Amygdala (tissue), 56 donors: ENCODE data around the gene ACVR2A.

Experiments used
- DNase-seq, 56 donors: peaks; one replicate each; lab custom pipeline; 2025; lab: John Stamatoyannopoulos, UW

Gene ACVR2A

DNA sequence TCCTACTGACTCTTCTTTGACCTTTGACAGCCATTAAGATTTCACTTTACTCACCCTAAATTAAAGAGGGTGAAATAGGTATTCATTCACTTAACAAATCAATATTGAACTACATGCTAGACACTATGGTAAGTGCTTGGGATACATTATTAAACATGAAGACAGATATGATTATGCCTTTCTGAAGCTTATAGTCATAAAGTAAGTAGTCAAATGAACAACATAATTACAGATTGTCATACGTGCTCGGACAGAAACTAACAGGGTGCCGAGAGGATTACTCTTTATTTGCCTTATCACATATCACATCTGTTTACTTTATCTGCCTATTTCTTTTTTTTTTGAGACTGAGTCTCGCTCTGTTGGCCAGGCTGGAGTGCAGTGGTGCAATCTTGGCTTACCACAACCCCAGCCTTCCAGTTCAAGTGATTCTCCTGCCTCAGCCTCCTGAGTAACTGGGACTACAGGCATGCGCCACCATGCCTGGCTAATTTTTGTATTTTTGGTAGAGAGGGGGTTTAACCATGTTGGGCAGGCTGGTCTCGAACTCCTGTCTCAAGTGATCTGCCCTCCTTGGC lies 9.8 kb downstream of the ACVR2A start:
- DNase-seq = no peak

DNA sequence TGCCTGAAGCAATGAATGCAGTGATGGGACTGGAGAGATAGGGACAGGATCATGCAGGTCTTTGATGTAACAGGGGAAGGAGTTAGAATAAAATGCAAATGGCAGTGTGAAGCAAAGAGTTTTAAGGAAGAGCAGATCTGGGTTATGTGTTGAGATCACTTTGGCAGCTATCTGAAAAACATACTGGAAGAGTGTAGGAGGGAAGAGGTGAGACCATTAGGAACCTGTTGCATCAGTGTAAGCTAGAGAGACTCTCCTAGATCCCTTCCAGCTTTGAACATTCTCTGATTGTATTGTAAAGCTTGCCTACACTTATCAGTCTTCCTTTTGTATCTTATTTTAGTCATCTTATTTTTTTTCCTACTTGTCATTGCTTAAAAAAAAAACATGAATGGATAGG lies 10.5 kb downstream of the ACVR2A start:
- DNase-seq = no peak

DNA sequence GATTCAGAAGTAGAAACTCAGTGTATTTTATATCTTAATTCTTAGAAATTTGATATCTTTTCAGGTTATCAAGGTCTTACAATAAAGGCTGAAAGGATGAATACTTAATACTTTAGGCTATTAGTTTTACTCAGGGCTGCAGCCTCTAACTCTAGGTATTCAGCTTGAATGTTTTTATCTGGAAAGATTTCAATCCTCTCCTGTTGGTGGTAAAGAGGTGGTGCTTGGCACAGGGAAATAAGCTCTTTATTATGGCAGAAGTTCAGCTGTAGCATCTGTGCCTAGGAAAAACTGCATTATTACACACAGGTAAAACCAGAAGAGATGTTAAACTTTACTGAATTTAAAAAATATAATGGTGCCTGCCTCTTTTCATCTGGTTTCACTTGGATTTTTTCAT lies 11.1 kb downstream of the ACVR2A start:
- no peak for DNase-seq

DNA sequence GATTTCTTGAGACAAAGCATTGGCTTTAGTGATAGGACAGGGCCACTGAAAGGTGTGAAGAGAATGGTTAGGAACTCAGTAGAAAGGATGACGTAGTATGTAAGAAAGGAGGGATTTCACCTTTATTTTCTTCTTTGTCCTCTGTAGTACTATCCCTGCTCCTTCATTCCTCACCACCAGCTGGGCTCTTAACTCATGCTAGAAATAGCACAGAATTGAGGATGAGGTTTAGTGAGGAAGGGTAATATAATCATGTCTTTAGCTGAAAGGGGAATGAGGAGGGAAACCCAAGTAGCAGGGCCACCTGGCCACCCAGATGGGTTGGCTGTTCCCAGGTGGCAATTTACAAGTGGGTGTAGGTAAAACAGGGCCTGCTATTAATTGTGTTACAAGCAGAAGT lies 15.2 kb downstream of the ACVR2A start:
- no peak for DNase-seq

DNA sequence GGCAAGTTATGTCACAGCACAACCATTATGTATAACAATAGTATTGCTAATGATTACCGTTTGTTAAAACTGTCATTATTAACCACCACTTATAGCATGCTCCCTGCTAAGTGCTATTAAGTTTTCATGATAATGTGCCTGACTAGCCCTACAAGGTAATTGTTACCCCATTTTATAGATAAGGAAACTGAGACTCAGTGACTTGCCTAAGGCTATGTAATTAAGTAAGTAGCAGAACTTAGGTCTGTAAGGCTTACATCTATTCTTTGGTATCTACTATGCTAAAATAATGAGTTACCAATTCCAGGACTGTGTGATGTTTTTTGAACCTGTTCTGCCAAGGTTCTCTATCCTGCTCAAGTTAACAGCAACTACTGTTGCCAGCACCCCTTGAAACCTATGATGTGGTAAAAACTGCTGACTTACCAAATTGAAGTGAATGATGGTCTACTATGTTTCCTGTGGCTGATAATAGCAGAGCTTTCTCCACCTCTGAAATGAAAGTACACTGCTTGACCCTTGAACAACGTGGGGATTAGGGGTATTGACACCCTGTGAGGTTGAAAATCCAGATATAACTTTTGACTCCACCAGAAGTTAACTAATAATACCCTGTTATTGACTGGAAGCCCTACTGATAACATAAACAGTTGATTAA lies 18.2 kb downstream of the ACVR2A start:
- no peak for DNase-seq

DNA sequence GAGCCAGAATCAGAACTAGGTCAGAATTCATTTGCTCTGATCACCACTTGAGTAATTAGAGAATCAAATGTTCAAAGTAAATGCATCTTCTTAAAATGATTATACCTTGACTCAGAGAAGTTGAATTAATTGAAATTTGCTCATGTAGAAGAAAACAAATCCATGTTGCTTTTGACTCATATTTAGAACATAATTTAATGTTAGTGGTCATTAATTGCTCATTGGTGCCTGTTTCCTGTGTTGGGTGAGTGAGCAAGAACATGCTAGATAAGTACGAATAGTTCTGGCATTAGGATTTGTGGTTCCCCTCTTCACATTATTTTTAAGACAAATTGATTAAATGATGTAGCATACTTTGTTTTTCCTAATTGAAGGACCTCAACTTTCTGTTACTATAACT lies 19.0 kb downstream of the ACVR2A start:
- DNase-seq = no peak

DNA sequence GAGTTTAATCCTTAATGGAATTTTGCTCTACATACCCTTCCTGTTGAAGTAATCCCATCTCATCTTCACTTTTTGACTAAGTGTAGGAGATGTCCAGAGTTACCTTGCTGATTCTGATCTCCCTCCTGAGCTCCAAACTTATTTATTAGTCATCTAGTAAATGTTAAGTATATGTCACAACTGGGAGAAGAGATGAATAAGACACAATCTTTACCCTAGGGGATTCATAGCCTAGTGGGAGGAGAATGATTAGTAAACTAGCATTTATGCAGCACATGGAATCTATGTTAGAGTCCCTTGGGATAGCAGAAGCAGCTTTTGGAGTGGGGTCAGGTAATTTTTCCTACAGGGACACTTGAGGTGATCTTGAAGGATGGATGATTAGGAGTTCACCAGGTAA lies 20.7 kb downstream of the ACVR2A start:
- DNase-seq = no peak

DNA sequence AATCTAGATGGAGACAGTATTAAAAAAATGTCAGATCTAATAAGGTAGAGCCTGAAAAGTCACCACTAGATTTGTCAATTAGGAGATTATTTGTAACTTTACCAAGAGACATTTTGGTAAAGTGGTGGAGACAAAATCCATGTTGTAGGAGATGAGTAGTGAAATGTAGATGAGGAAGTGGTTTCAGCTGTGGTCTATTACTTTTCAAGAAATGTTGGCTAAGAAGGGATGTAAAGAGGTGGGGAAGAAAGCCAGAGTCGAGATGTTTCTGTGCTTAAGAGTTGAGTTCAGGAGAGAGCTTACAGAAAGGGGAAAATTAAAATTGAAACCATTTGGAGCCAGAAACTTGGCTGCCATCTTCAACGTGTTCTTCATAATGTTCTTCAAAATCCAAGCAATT lies 22.2 kb downstream of the ACVR2A start:
- no peak for DNase-seq

DNA sequence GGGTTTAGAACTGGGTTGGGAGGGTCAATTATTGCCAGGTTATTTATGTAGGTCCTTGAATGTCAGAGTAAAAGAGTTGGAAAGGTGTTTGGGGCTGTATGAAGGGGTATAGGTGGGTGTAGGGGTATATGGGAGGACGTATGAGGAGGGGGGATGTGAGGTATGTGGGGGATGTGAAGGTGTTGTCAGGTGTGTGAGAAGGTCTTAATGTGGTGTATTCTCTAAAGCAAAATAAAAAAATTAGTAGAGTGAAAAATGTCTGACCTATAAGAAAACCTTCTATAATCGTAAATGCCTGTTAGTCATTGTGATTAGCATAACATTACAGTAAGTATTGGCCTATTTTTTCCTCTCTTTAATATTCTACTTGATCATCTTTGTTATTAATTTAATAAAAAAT lies 25.1 kb downstream of the ACVR2A start:
- no peak for DNase-seq

DNA sequence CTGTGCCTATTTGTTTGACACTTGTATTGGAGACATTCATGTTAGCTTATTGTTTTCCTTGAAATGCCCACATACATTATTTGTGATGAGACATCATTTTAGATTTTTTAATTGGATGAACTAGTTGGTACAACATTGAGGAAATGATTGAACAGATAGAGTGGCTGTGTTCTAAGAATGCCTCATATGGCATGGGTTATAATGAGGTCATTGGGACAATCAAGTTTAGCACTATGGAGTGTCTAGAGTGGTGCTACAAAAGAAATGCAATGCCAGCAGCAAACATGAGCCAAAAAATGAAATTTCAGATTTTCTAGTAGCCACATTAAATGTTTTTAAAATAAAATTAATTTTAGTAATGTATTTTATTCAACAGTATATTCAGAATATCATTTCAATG lies 28.1 kb downstream of the ACVR2A start:
- DNase-seq = no peak

DNA sequence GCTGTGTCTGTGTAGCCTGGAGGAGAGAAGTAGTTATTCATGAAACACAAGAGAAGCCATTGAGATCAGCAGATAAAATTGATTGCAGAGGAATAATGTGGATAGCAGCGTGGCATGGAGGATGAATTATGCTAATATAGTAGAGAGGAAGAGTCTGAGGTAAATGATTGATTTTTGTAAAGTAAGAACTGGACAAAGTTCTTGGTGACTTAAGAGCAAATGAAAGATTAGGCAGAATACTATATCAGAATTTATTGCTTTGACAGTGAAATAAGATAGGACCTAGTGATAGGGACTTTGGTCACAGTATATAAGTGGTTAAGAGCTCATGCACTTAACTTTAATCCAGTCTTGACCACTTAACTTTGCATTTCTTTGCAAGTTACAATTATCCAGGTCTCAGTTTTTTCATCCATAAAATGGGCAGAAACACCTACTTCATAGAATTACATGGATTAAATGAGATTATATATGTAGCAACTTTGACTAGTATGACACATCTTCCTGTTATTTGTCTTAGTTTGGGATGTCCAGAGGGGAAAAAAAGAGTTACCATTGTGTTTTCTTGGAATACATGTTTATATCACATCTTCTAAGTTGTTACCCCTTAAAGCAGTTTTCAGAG lies 29.1 kb downstream of the ACVR2A start:
- DNase-seq = no peak

DNA sequence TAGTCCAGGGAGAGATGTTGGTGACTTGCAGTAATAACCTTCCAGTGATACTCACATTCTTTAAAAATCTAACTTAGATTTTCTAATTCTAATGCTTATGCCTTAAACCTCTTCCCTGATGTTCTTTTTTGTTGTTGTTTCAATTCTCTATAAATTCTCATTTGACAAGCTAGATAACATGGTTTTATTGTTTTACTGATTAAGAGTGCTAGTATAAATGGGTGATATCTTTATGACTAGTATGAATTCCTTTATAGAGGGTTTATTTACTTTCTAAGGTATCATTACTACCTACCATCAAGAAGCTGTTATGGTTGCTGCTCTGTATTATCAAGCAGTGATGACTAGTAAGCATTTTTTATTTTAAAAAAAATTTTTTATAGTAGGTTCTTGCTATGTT lies 35.0 kb downstream of the ACVR2A start:
- DNase-seq = no peak

DNA sequence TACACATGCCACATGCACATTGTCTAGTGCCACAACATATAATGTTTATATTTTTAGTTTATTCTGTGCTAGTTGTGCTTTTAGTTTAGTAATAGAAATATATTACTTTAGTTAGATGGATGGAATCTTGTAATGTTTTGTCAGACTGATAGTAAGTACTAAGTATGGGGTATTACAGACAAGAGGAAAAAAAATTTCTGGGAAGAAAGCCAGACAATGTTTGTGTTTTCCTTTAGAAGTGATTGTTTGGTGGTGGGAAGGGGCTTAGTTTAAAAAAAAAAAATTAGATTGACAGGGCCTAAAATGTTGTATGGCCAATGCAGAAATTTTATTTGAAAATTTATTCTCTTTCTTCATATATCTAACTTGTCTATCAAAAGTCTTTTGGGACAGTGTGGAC lies 37.8 kb downstream of the ACVR2A start:
- no peak for DNase-seq

DNA sequence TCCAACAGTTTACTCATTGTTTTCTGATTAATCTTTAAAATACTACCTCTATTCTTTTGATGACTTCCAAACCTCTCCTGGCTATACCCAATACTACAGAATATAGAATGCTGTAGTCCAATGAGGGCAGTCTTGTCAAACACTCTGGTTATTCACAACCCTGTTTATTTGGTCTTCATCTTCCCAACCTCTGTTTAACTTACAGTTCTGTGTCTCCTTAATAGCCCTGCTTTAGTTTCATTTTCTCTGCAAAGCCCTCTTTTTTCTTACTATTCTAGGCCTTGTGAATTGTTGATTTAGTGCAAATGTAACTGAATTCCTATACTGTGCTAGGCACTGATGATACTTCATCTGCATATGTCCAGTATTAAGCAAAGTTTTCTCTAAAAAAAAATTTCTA lies 40.0 kb downstream of the ACVR2A start:
- no peak for DNase-seq

DNA sequence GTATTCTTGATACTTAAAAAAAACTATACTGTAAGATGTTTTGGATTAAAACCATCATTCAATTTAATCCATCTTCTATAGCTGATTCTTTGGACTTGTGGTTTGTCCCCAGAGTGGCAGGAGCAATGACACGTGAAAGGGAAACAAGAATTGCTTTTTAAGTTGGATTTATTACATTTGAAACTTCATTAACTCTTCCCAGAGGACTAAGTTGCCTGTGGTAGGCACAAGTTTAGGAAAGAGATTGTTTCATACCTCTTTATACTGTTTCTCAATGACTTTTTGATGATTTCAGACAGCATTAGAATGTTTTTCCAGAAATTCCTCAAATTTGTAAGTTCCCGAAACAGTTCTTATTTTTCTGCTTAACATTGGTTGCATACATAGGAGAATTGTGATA lies 41.3 kb downstream of the ACVR2A start:
- no peak for DNase-seq

DNA sequence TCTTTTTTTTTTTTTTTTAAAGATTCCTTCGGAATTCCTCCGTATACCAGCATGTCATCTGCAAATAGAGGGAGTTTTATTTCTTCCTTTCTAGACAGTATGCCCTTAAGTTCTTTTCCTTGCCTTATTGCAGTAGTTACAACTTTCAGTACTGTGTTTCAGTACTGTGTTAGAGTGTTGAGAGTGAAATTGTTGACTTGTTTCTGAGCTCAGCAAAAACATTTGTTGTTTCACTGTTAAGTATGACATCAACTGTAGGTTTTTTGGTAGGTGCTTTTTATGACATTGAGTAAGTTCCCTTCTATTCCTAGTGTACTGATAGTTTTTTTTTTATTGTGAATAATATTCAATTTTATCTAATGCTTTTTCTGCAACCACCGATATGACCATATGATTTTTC lies 43.9 kb downstream of the ACVR2A start:
- no peak for DNase-seq

DNA sequence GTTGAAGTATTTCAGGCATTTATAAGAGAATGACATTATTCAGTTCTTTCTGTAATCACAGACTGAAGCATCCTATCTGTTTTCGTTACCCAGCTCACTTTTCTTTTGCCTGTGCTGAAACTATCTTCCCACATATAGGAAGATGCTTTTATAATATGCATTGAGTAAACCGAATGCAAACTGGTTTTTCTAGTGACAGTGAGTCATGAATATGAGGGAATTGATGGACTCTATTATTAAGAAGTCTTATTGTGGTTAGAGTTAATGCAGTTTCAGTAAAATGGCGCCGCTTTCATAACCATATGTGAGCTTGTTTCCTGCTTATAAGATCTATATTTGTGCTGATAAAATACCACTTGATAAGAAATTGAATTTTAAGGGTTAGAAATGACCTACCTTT lies 59.2 kb downstream of the ACVR2A start:
- DNase-seq = no peak

DNA sequence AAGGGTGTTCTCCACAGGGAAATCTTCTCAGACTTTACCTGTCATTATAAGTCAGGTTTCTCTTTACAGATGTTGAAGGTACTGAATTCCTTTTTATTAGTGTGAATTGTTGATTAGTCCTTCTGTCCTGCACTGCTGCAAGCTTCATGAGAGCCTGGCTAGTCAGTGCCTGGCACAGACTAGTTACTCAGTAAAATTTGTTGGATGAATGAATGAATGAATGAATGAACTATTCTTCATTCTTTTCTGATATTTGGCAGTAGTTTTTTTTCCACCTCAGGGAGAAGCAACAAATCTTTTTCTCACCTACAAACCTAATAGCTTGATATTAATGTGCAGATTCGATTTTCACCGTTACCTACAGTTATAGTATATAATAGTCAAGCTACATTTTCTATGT lies 64.3 kb downstream of the ACVR2A start:
- no peak for DNase-seq

DNA sequence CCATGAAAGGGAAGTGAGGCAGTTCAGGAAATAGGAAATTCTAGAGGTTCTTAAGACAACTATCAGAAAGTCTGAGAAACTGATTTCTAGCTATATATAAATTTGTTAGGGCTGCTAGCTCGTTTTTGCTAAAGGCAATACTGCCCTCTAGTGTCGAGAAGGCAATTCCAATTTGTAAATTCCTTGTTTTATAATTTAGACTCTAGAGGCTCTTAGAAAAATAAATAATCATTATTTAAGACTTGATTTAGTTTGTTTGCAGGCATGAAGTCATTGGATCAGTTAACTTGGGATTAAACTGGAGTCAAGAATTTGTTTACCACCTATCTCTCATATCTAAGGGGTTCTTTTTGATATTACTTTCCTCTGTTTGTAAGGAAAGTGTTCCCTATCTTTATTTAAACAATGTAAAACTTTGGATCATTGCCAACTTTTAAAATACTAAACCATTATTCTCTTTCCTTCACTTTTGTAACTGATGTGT lies 66.2 kb downstream of the ACVR2A start:
- DNase-seq = peak in 5 of 56 donors; percentile 1 to 25 (median 2)

DNA sequence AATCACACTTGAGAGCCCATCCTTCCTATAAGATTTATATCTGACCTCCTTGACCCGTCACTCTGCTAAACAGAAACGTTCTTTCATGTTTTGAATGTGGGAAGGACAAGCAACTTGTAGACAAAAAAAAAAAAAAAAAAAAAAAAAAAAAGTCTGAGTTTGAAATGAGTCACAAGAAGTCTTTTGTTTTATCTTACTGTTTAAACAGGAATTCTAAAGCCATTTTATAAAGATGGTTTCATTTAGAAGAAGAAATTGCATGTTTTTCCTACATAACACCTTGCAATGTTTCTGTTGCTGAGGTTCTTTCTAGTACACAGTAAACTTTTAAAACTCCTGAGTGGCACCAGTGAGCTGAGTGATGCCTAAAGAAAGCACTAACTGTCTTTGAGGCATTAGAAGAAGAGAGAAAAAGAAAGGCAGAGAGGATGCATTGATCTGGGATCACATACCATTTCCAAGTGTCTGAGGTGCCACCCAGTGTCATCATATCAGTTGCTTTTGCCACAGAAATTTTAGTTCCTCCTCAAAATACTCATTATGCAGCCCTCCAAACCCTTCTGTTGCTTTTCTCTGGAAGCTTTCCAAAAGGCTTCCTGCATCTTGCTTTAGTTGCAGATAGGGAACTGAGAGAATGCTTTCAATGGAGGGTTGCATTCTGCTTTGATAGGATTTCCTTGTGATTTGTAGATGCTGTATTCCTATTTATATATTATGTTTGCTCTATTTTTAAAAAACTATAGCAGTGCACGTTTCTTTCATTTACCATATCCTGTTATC lies 69.1 kb downstream of the ACVR2A start:
- peak in 5 of 56 donors; percentile 3 to 26 (median 16) for DNase-seq

DNA sequence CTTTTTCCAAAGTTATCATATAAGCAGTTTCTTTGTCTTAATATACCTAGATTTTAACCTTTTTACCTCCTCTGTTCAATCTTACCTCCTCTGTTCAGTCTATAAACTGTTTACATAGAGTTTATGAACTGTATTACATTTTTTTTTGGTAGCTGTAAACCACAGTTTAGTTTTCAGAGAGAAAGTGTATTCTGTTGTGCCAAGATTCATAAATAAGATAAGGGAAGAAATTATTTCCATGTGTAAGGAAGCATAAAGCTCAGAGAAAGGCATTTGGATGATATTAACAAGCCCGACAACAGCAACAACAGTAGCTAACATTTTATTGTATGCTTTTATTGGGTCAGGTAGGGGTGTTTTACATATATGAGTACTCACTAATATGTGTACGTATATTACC lies 71.2 kb downstream of the ACVR2A start:
- DNase-seq = no peak
